Fibroblast of pulmonary artery (primary cell): ENCODE measurements around the gene FIBCD1.

Experiments
- DNase-seq: peaks from one replicate; pipeline ENCODE4 v3.0.0-alpha.2; 2010; ENCODE audit warnings: low read depth
- H3K4me3 ChIP-seq: replicated peaks from 2 replicates; pipeline ENCODE4 v1.5.1; 2011; ENCODE audit warnings: low read depth, mild to moderate bottlenecking, control low read depth, low read length, moderate library complexity
- CTCF ChIP-seq: IDR thresholded peaks from 2 replicates; pipeline ENCODE4 v1.5.1; 2011; ENCODE audit warnings: mild to moderate bottlenecking, control low read depth, low read length, inconsistent platforms; ENCODE audit errors: missing control alignments

FIBCD1 gene

GRCh38 chr9:130981002-130981755 lies 42.1 kb upstream of the FIBCD1 start:
- no peak for TF ChIP-seq CTCF
- no peak for DNase-seq
- H3K4me3 ChIP-seq, result no peak overlapping the region

GRCh38 chr9:130980526-130980925 lies 41.5 kb upstream of the FIBCD1 start:
- DNase-seq, result no peak
- no peak overlapping the region for H3K4me3 ChIP-seq
- TF ChIP-seq CTCF, result no peak

GRCh38 chr9:130979591-130980385 lies 40.7 kb upstream of the FIBCD1 start:
- no peak overlapping the region for H3K4me3 ChIP-seq
- DNase-seq, result no peak
- no peak for TF ChIP-seq CTCF

- TF ChIP-seq CTCF, result no peak
- no peak for DNase-seq
- H3K4me3 ChIP-seq, result no peak overlapping the region
Measured at GRCh38 chr9:130977811-130978221, 38.8 kb upstream of the FIBCD1 start.

- TF ChIP-seq CTCF, result no peak
- no peak for DNase-seq
- H3K4me3 ChIP-seq, result no peak overlapping the region
Measured at GRCh38 chr9:130975932-130976841, 37.1 kb upstream of the FIBCD1 start.

GRCh38 chr9:130975156-130975555 lies 36.1 kb upstream of the FIBCD1 start:
- H3K4me3 ChIP-seq, result no peak overlapping the region
- no peak for DNase-seq
- no peak for TF ChIP-seq CTCF
